Measurements from ENCODE around the gene AEN. TPM values are rescaled to one million over a fixed set of nuclear protein-coding genes. Genes with fewer than 3 reads are reported as not detected.

Gene AEN
- polyA plus RNA-seq, 2 of the 4 experiments (the other 2 are of a cell fraction) = 57.2 to 74.9 TPM

- H3K4me2 ChIP-seq = no peak overlapping the region
- ChIA-PET CTCF (interaction anchor here (1.0 to 2.5 kb wide), 7 partner anchors 9 to 215 kb away, joined by 3 to 10 read pairs (median 4); no protein-coding TSS in a partner anchor), POLR2A (no interaction called here)
- no peak for DNase-seq (ENCODE audit: low read depth in 1 of 2, low spot score in 1 of 2)
- H3K9me3 ChIP-seq = no peaks in the 10 kb centered on the region
- WGBS (ENCODE audit: missing lambda C conversion rate) = 63% methylated on average over 7 of the region's 7 CpGs
- peak; percentile 48 to 75; a peak in 4 of 6 replicates for ATAC-seq
- TF ChIP-seq SMC3 (IDR thresholded peaks at IDR 0.05) = peak; percentile 25; the same call in 1 of the 3 replicates
- TF ChIP-seq RAD21 (conservative IDR thresholded peaks at IDR 0.05 in 1 of 2, IDR thresholded peaks at IDR 0.05 in 1 of 2) = peak; percentile 55 to 59; a peak in 4 of 5 replicates
- no peak for TF ChIP-seq HDAC2 (IDR thresholded peaks at IDR 0.05)
- TF ChIP-seq CTCF (IDR thresholded peaks at IDR 0.05) = peak; percentile 27; the same call in 2 of the 3 replicates
- no peak for TF ChIP-seq BHLHE40 (IDR thresholded peaks at IDR 0.05; ENCODE audit: low read depth, low read length)
- no peaks in the 10 kb centered on the region for H3K4me1 ChIP-seq
- FAIRE-seq = no peak
- H3K27ac ChIP-seq = no peak overlapping the region
- no peak overlapping the region for H3K4me3 ChIP-seq
These were observed 43.1 kb downstream of the AEN start for GRCh38 chr15:88664151-88664778.

DNA sequence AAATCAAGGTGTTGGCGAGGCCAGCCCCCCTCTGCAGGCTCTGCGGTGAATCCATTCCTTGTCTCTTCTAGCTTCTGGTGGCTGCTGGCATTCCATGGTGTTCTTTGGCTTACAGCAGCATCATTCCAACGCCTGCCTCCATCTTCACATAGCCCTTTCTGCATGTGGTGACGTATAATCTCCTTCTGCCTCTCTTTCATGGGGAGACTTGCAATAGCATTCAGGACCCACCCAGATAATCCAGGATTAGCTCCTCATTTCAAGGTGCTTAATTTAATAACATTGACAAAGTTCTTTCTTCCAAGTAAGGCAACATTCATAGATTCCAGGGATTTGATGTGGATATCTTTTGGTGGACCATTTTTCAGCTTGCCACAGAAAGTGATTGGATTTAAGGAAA is 53.5 kb downstream of the AEN start:
- 16% methylated on average over 4 of the region's 4 CpGs for WGBS (ENCODE audit: missing lambda C conversion rate)
- ChIA-PET CTCF (interaction anchor here (0.9 to 1.0 kb wide), 2 partner anchors 9 to 10 kb away, joined by 3 to 4 read pairs; no protein-coding TSS in a partner anchor), POLR2A (no interaction called here)
- DNase-seq (ENCODE audit: low read depth in 1 of 2, low spot score in 1 of 2) (no peak), FAIRE-seq (peak; percentile 36), ATAC-seq (no peak)
- no peak overlapping the region for H3K4me3 ChIP-seq
- H3K27ac ChIP-seq = no peak overlapping the region
- H3K4me2 ChIP-seq = no peak overlapping the region
- no peaks in the 10 kb centered on the region for H3K4me1 ChIP-seq
- TF ChIP-seq NPAS2 (CRISPR knock-in tag; IDR thresholded peaks at IDR 0.05; ENCODE audit: borderline replicate concordance) (no peak), KDM5A (IDR thresholded peaks at IDR 0.05) (no peak), CEBPB (IDR thresholded peaks at IDR 0.05) (no peak), CBX8 (IDR thresholded peaks at IDR 0.05) (0 out of 2 replicates have a peak, but pooled peaks have one; percentile 43)
- H3K9me3 ChIP-seq = peaks cover 7% of the 10 kb centered on the region; the same call in 2 of the 3 replicates

- no peak for TF ChIP-seq MAZ (IDR thresholded peaks at IDR 0.05; ENCODE audit: borderline replicate concordance, low read depth, low read length)
- TF ChIP-seq, protein P1, sequence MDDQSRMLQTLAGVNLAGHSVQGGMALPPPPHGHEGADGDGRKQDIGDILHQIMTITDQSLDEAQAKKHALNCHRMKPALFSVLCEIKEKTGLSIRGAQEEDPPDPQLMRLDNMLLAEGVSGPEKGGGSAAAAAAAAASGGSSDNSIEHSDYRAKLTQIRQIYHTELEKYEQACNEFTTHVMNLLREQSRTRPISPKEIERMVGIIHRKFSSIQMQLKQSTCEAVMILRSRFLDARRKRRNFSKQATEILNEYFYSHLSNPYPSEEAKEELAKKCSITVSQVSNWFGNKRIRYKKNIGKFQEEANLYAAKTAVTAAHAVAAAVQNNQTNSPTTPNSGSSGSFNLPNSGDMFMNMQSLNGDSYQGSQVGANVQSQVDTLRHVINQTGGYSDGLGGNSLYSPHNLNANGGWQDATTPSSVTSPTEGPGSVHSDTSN (IDR thresholded peaks at IDR 0.05) = no peak
- H3K4me2 ChIP-seq = no peak overlapping the region
- FAIRE-seq = no peak
- POLR2A ChIA-PET = no interaction called here
- no peaks in the 10 kb centered on the region for H3K4me1 ChIP-seq
- no peak overlapping the region for H3K4me3 ChIP-seq
- H3K9me3 ChIP-seq = 0 out of 3 replicates have a peak, but pooled peaks cover 3% of the 10 kb centered on the region
- no peak for ATAC-seq
- no peak for DNase-seq (ENCODE audit: low read depth in 1 of 2, low spot score in 1 of 2)
- 63% methylated on average over 6 of the region's 6 CpGs for WGBS (ENCODE audit: missing lambda C conversion rate)
- CTCF ChIA-PET = interaction anchor here (0.6 to 3.6 kb wide), 3 partner anchors 22 to 1285 kb away, joined by 3 to 11 read pairs (median 3); no protein-coding TSS in a partner anchor
- no peak overlapping the region for H3K27ac ChIP-seq
These were observed 57.6 kb downstream of the AEN start for GRCh38 chr15:88678755-88679154.

- no peak for TF ChIP-seq TFCP2L1 (CRISPR knock-in tag; IDR thresholded peaks at IDR 0.05)
- TF ChIP-seq, protein P2, sequence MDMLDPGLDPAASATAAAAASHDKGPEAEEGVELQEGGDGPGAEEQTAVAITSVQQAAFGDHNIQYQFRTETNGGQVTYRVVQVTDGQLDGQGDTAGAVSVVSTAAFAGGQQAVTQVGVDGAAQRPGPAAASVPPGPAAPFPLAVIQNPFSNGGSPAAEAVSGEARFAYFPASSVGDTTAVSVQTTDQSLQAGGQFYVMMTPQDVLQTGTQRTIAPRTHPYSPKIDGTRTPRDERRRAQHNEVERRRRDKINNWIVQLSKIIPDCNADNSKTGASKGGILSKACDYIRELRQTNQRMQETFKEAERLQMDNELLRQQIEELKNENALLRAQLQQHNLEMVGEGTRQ (IDR thresholded peaks at IDR 0.05) = no peak
- Histone ChIP-seq H3K27ac (no peak overlapping the region), H3K4me3 (no peak overlapping the region), H3K9me3 (0 out of 3 replicates have a peak, but pooled peaks cover 3% of the 10 kb centered on the region), H3K4me2 (no peak overlapping the region), H3K4me1 (no peaks in the 10 kb centered on the region)
- ChIA-PET CTCF (interaction anchor here (0.5 to 5.6 kb wide), 4 partner anchors 10 to 181 kb away, joined by 3 to 45 read pairs (median 4); no protein-coding TSS in a partner anchor), POLR2A (no interaction called here)
- 78% methylated on average over 13 of the region's 13 CpGs for WGBS (ENCODE audit: missing lambda C conversion rate)
- ATAC-seq (no peak), DNase-seq (ENCODE audit: low read depth in 1 of 2, low spot score in 1 of 2) (no peak), FAIRE-seq (no peak)
These were observed 59.3 kb downstream of the AEN start for GRCh38 chr15:88680241-88681001.
